ENCODE results near the gene PLA2G6.
"Not testable (repeated sequence)": the region's sequence is repeated elsewhere in the genome, so short reads cannot be mapped to it uniquely, and the experiment has no call there.

Gene PLA2G6

GRCh38 chr22:38080850-38081635, 100.6 kb downstream of the PLA2G6 start:
- DNase-seq: no peak

GRCh38 chr22:38080474-38080849, 101.2 kb downstream of the PLA2G6 start:
- no peak for DNase-seq

GRCh38 chr22:38079804-38080203, 101.8 kb downstream of the PLA2G6 start:
- no peak for DNase-seq

GRCh38 chr22:38079208-38079607, 102.4 kb downstream of the PLA2G6 start:
- DNase-seq: not testable (repeated sequence)

- DNase-seq: no peak
Observed at GRCh38 chr22:38078046-38078840, 103.4 kb downstream of the PLA2G6 start.

GRCh38 chr22:38077595-38077994, 104.0 kb downstream of the PLA2G6 start:
- no peak for DNase-seq

- DNase-seq: no peak
Observed at GRCh38 chr22:38077096-38077495, 104.5 kb downstream of the PLA2G6 start.

GRCh38 chr22:38075961-38076360, 105.7 kb downstream of the PLA2G6 start:
- DNase-seq: no peak

- DNase-seq: no peak
Observed at GRCh38 chr22:38075105-38075825, 106.4 kb downstream of the PLA2G6 start.

- no peak for DNase-seq
Observed at GRCh38 chr22:38074181-38075104, 107.2 kb downstream of the PLA2G6 start.

- no peak for DNase-seq
Observed at GRCh38 chr22:38073150-38074130, 108.2 kb downstream of the PLA2G6 start.

GRCh38 chr22:38072322-38073149, 109.1 kb downstream of the PLA2G6 start:
- DNase-seq: no peak

- no peak for DNase-seq
Observed at GRCh38 chr22:38071421-38072321, 110.0 kb downstream of the PLA2G6 start.

- no peak for DNase-seq
Observed at GRCh38 chr22:38070250-38070921, 111.2 kb downstream of the PLA2G6 start.

- no peak for DNase-seq
Observed at GRCh38 chr22:38069372-38070249, 112.0 kb downstream of the PLA2G6 start.

- no peak for DNase-seq
Observed at GRCh38 chr22:38068641-38069371, 112.8 kb downstream of the PLA2G6 start.
